Omental fat pad (tissue), 4 donors: ENCODE measurements around the gene CERK. TPM values are rescaled to one million over a fixed set of nuclear protein-coding genes. Genes with fewer than 3 reads are reported as not detected.

Experiments used
- ATAC-seq: fragments of 150-250 bp; one replicate; pipeline ENCODE4 v1.9.1; 2016; ENCODE audit warnings: mild to moderate bottlenecking, moderate library complexity; ENCODE audit not compliant: low FRiP score
- DNase-seq: peaks from one replicate; pipeline ENCODE4 v3.0.0-alpha.2; 2019; ENCODE audit warnings: low spot score
- total RNA-seq, 4 donors: library from RNA; depleted of rRNA; stranded (reverse); fragments of >200 nt; gene quantifications; one replicate each; pipeline ENCODE4 v1.1.0, GENCODE V29; 2016
- TF ChIP-seq, protein P1 (sequence below), 3 donors: fragments of 450-650 bp; IDR thresholded peaks; one replicate each; pipeline ENCODE4 v1.5.1; 2016 to 2017; ENCODE audit warnings: antibody characterized with exemption in 3 of 3, mild to moderate bottlenecking in 3 of 3, moderate library complexity in 2 of 3

Gene CERK
- total RNA-seq, 4 donors from 2014 or later = 32.7 to 47.8 (median 39.7) TPM

DNA sequence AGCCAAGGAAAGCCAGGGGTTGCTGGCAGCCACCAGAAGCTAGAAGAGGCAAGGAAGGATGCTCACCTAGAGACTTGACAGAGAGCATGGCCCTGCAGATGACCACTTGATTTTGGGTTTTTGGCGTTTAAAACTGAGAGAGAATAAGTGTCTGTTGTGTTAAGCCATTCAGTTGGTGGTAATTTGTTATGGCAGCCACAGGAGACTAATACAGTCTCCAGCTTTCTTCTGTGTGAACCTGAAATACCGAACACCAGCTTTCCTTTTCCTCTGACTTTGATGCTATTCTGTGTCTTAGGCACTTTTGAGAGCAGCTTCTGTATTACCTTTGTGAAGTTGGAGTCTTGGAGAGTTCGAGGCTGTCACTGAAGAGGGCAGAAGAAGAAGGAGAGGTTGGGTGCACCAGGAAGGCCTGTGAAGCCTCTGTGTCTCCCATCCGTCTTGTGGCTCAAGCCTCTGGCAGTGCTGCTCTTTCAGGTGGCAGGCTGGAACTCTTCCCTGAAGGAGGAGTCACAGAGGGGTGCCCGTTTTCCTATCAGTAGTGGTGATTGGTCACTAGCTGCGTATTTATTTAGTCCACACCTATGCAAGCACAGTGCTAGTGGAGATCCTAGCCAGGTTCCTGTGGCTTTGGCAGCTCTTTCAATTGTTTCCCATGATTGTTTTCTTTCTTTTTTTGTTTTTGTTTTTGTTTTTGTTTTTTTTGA lies 26.9 kb upstream of the CERK start:
- TF ChIP-seq, protein P1, sequence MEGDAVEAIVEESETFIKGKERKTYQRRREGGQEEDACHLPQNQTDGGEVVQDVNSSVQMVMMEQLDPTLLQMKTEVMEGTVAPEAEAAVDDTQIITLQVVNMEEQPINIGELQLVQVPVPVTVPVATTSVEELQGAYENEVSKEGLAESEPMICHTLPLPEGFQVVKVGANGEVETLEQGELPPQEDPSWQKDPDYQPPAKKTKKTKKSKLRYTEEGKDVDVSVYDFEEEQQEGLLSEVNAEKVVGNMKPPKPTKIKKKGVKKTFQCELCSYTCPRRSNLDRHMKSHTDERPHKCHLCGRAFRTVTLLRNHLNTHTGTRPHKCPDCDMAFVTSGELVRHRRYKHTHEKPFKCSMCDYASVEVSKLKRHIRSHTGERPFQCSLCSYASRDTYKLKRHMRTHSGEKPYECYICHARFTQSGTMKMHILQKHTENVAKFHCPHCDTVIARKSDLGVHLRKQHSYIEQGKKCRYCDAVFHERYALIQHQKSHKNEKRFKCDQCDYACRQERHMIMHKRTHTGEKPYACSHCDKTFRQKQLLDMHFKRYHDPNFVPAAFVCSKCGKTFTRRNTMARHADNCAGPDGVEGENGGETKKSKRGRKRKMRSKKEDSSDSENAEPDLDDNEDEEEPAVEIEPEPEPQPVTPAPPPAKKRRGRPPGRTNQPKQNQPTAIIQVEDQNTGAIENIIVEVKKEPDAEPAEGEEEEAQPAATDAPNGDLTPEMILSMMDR (IDR thresholded peaks at IDR 0.05) = no peak
- no peak for ATAC-seq

DNA sequence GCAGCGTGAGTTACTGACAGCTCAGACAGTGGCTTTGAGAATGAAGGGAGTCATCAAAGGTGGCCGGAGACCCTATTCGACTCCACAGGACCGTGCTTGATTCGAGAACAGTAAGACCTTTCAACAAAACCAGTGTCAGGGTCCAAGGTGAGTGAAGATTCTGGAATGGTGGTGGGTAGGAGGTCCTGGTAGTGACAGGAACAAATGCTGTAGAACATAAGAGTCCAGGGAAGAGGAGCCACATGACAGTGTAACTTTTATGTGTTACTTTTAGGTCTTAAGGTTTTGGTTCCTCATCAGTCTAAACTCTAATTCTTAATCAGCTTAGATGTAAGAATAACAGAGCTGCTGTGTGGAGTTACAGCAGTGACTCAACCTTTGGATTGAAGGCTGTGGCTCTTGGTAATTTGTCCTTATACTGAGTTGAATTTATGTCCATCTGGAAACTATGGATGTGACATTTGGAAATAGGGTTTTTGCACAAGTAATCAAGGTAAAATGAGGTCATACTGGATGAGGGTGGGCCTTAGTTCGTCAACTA lies 26.2 kb upstream of the CERK start:
- no peak for DNase-seq
- no peak for ATAC-seq
- TF ChIP-seq, protein P1 (IDR thresholded peaks at IDR 0.05) = no peak

More for the DNA sequence above, 26.9 kb upstream of the CERK start:
- DNase-seq = no peak

DNA sequence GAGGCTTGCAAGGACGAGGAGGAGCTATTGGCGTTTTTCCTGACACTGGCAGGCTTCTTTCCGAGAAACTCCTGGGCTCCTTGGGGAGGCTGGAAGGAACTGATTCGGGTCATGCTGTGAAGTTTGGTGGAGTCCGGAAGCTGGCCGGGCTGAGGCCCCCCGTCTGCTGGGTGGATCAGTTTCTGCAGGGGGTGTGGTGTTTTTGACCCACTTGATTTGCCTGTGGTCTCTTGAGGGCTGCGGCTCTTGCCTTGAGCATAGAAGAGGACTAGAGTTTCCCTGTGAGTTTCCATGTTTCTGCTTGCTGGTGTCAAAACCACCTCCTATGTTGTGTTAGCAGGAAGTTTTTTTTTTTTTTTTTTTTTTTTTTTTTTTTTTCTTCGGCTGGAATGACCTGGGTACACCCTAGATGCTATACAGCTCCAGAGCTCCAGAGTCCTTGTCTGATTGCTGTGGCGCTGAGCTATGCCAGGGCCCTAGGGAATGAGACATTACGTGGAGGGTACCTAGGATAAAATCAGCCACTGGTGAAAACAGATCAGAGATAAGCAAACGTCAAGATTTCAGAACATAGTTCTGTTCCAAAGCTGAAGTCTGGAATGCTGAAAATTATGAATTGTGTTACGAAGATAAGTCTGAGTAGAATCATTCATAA lies 25.1 kb upstream of the CERK start:
- no peak for DNase-seq
- peak; percentile 16 for ATAC-seq
- TF ChIP-seq, protein P1 (IDR thresholded peaks at IDR 0.05) = no peak

DNA sequence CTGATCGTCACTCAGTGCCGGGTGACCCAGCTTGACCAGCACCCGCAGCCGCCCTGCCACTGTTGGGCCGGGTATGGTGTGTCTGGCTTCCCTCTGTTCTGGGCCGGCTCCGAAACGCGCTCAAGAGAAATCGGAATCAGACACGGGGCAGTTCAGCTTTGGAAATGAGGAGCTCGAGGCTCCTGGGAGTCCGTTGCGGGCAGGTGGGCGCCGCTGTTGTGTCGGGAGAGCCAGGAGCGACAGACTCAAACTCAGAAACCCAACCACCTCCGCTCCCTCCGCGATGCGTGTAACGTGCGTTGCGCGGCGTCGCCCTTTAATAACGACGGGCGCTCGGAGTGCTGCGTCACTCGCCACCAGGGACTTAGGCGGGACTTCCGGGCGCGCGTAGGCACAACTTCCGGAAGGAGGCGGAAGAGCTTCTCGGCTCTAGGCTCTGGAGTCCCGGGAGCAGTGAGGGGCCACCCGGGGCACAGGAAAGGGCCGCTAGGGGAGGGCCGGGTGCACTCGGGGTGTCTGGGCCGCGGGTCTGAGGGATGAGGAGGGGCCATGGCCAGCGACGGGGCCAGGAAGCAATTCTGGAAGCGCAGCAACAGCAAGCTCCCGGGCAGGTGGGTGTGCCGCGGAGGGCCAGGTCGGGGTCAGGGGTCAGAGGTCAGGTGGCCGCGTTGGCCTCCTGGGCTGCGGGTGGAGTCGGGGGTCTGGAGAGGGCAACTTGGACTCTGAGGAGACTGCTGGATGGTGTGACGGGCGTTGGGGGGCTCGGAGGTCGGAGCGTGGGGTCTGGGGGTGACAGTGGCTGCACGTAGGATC lies 24.4 kb upstream of the CERK start, which contains the start of gene TBC1D22A:
Gene TBC1D22A (plus strand): TSS at position 413 of the 813 bp plus-strand sequence. CDS start 137 bp downstream, at position 550.
- peak; percentile 86 for DNase-seq
- TF ChIP-seq, protein P1 (IDR thresholded peaks at IDR 0.05) = no peak
- ATAC-seq = peak; percentile 84

DNA sequence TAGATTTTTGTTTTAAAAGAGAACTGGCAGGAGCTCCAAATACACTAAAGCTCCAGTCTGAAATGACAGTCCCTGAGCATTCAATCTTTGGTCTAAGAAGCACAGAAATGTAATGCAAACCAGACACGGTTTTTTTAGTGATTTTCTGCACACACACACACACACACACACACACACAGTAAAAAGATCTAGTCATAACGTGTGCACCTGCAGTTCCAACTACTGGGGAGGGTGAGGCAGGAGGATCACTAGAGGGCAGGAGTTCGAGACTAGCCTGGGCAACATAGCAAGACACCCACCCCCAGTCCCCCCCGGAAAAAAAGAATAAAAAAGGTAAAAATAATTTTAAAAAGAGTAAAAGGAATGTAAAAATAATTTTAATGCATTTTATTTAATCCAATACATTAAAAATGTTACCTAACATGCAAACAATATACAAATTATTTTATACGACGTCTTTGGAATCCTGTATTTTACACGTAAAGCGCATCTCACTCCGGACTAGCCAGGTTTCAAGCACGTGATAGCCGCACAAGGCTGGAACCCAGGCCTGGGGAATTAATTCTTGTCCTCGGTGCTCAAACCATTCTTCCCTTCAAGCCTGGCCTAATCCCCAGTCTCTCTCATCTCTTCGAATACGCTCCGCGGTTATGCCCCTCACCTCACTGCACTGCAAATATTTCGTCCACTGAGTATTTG lies 23.6 kb upstream of the CERK start:
- ATAC-seq (no peak), DNase-seq (no peak)
- TF ChIP-seq, protein P1 (IDR thresholded peaks at IDR 0.05) = no peak

DNA sequence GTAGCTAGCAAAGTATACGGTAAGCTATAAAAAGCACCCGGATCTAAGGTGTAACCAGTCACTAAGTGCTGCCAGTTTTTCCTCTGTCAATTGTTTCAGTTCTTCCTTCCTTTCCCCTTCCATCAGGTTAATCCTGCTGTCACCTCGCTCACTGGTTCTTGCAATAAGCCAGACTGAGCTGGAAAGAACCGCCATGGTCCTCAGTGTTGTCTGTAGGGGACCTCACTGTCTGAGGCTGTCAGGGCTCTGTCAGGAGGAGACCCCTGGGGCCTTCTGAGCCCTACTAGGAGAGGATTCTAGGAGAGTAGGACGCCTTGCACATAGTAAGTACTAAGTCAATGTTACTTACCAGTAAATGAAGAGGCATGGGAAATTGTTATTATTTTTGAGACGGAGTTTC lies 23.0 kb upstream of the CERK start:
- TF ChIP-seq, protein P1 (IDR thresholded peaks at IDR 0.05) = no peak
- DNase-seq (no peak), ATAC-seq (no peak)
